GM23338 (cell line): ENCODE data around the gene VSTM2B. TPM values are rescaled to one million over a fixed set of nuclear protein-coding genes. Genes with fewer than 3 reads are reported as not detected.

Experiments used
- ATAC-seq: fragments of 200-7000 bp; cut with Tn5 transposase; 3 replicates; pipeline ENCODE4 v1.9.1; 2020
- DNase-seq: peaks from one replicate; pipeline ENCODE4 v3.0.0-alpha.2; 2015; ENCODE audit warnings: low spot score
- H2AFZ ChIP-seq: fragments of 200-600 bp; sonication (generic); 2 replicates; pipeline ENCODE4 v1.8.0; 2016; ENCODE audit warnings: antibody characterized with exemption, mild to moderate bottlenecking, moderate library complexity
- H3F3A ChIP-seq: fragments of 200-600 bp; sonication (generic); replicated peaks from 2 replicates; pipeline ENCODE4 v1.8.0; 2017; ENCODE audit warnings: antibody characterized with exemption, mixed run types, low read depth
- H3K27ac ChIP-seq: fragments of 200-600 bp; sonication (generic); 2 replicates; pipeline ENCODE4 v1.6.1; 2016; ENCODE audit warnings: low read depth
- H3K27me3 ChIP-seq: fragments of 200-600 bp; sonication (generic); 2 replicates; pipeline ENCODE4 v1.8.0; 2016; ENCODE audit warnings: mild to moderate bottlenecking, mixed run types, moderate library complexity; ENCODE audit not compliant: insufficient read depth
- H3K36me3 ChIP-seq: fragments of 200-600 bp; sonication (generic); 2 replicates; pipeline ENCODE4 v1.8.0; 2016; ENCODE audit warnings: mild to moderate bottlenecking; ENCODE audit not compliant: insufficient read depth
- H3K4me1 ChIP-seq: fragments of 200-600 bp; sonication (generic); 2 replicates; pipeline ENCODE4 v1.8.0; 2016; ENCODE audit warnings: mild to moderate bottlenecking, moderate library complexity; ENCODE audit not compliant: insufficient read depth
- H3K4me2 ChIP-seq: fragments of 200-600 bp; sonication (generic); 2 replicates; pipeline ENCODE4 v1.7.1; 2017; ENCODE audit warnings: mixed run types
- H3K4me3 ChIP-seq: fragments of 200-600 bp; sonication (generic); 2 replicates; pipeline ENCODE4 v1.6.1; 2016; ENCODE audit warnings: mixed run types
- H3K79me2 ChIP-seq: fragments of 200-600 bp; sonication (generic); replicated peaks from 2 replicates; pipeline ENCODE4 v1.8.0; 2017; ENCODE audit warnings: mild to moderate bottlenecking; ENCODE audit not compliant: insufficient read depth
- H3K9me2 ChIP-seq: fragments of 200-600 bp; sonication (generic); 2 replicates; pipeline ENCODE4 v1.8.0; 2017; ENCODE audit not compliant: insufficient read depth
- H4K20me1 ChIP-seq: fragments of 200-600 bp; sonication (generic); replicated peaks from 2 replicates; pipeline ENCODE4 v1.8.0; 2017; ENCODE audit warnings: mild to moderate bottlenecking; ENCODE audit not compliant: insufficient read depth
- H3K27ac Mint-ChIP-seq: 2 replicates; pipeline ENCODE4 v1.8.0; 2020; ENCODE audit warnings: inconsistent platforms, mild to moderate bottlenecking, moderate library complexity, mixed read lengths
- H3K27me3 Mint-ChIP-seq: 3 replicates; pipeline ENCODE4 v1.8.0; 2022; ENCODE audit warnings: low read depth, mild to moderate bottlenecking, moderate library complexity, mixed read lengths, inconsistent platforms; ENCODE audit not compliant: insufficient read depth, poor library complexity
- H3K36me3 Mint-ChIP-seq: 3 replicates; pipeline ENCODE4 v1.8.0; 2021; ENCODE audit warnings: low read depth, mild to moderate bottlenecking, inconsistent platforms, moderate library complexity, mixed read lengths
- H3K4me1 Mint-ChIP-seq: 3 replicates; pipeline ENCODE4 v1.8.0; 2020; ENCODE audit warnings: mild to moderate bottlenecking, inconsistent platforms, mixed read lengths
- H3K4me3 Mint-ChIP-seq: 3 replicates; pipeline ENCODE4 v1.8.0; 2021; ENCODE audit warnings: moderate library complexity, mild to moderate bottlenecking, inconsistent platforms, mixed read lengths
- H3K9me3 Mint-ChIP-seq: 3 replicates; pipeline ENCODE4 v1.8.0; 2020; ENCODE audit warnings: moderate library complexity, mild to moderate bottlenecking, inconsistent platforms, mixed read lengths
- CREB1 ChIP-seq: fragments of 250-450 bp; sonication (Bioruptor Pico); IDR thresholded peaks from 2 replicates; pipeline ENCODE4 v1.5.0; 2020; ENCODE audit warnings: low read depth, mild to moderate bottlenecking, moderate library complexity
- ETS1 ChIP-seq: IDR thresholded peaks from 2 replicates; pipeline ENCODE4 v1.6.1; 2016; ENCODE audit warnings: antibody characterized with exemption
- EZH2 ChIP-seq: fragments of 200-600 bp; sonication (generic); IDR thresholded peaks from one replicate; pipeline ENCODE4 v1.8.0; 2017; ENCODE audit warnings: antibody characterized with exemption, mild to moderate bottlenecking, low read depth; ENCODE audit not compliant: unreplicated experiment
- EZH2phosphoT487 ChIP-seq: fragments of 200-600 bp; sonication (generic); IDR thresholded peaks from one replicate; pipeline ENCODE4 v1.8.1; 2018; ENCODE audit warnings: antibody characterized with exemption; ENCODE audit not compliant: unreplicated experiment
- JUNB ChIP-seq: IDR thresholded peaks from one replicate; pipeline ENCODE4 v1.6.1; 2016; ENCODE audit warnings: antibody characterized with exemption; ENCODE audit not compliant: unreplicated experiment
- NANOG ChIP-seq: IDR thresholded peaks from 2 replicates; pipeline ENCODE4 v1.6.1; 2016; ENCODE audit warnings: antibody characterized with exemption, borderline replicate concordance
- POLR2AphosphoS5 ChIP-seq: IDR thresholded peaks from 2 replicates; pipeline ENCODE4 v1.6.1; 2016; ENCODE audit warnings: antibody characterized with exemption, low read depth
- REST ChIP-seq: IDR thresholded peaks from one replicate; pipeline ENCODE4 v1.6.1; 2018; ENCODE audit warnings: antibody characterized with exemption; ENCODE audit not compliant: unreplicated experiment
- STAT1 ChIP-seq: IDR thresholded peaks from one replicate; pipeline ENCODE4 v1.6.1; 2016; ENCODE audit warnings: antibody characterized with exemption; ENCODE audit not compliant: unreplicated experiment
- ZNF114 ChIP-seq: fragments of 250-450 bp; sonication (Bioruptor Pico); IDR thresholded peaks from 2 replicates; pipeline ENCODE4 v1.5.0; 2020; ENCODE audit warnings: mild to moderate bottlenecking, moderate library complexity
- ZNF331 ChIP-seq: fragments of 250-450 bp; sonication (Bioruptor Pico); IDR thresholded peaks from 2 replicates; pipeline ENCODE4 v1.5.0; 2020; ENCODE audit warnings: low read depth, mild to moderate bottlenecking, moderate library complexity
- polyA plus RNA-seq: library from polyadenylated mRNA; unstranded; fragments of >200 nt; fragmentation: Nextera tagmentation; extraction: Ambion mirVana; gene quantifications from 2 replicates; pipeline ENCODE4 v1.2.1, GENCODE V29; 2016
- total RNA-seq: library from RNA; depleted of rRNA; stranded (reverse); fragments of >200 nt; shearing (Covaris generic); gene quantifications from 2 replicates; pipeline ENCODE4 v1.2.3, GENCODE V29; 2014
- TF ChIP-seq, protein P1 (sequence below), 2 experiments: fragments of 200-600 bp in 1 of 2; sonication (generic) in 1 of 2; conservative IDR thresholded peaks; 2 replicates each; pipeline versions ENCODE4 v1.5.1 to v1.6.1; 2016 to 2017; ENCODE audit warnings: antibody characterized with exemption in 2 of 2, low read depth in 2 of 2, mild to moderate bottlenecking in 2 of 2, moderate library complexity in 1 of 2
- TF ChIP-seq, protein P2 (sequence below): fragments of 250-450 bp; sonication (Bioruptor Pico); IDR thresholded peaks from 2 replicates; pipeline ENCODE4 v1.5.0; 2020; ENCODE audit warnings: mild to moderate bottlenecking, moderate library complexity

VSTM2B gene
- total and polyA plus RNA-seq, 2 experiments from 2014 or later: 1.2 to 1.8 TPM

- Mint-ChIP-seq H3K9me3 (no peaks in the 10 kb centered on the region), H3K36me3 (no peaks in the 10 kb centered on the region; the same call in 2 of the 3 replicates), H3K4me3 (no peak overlapping the region), H3K27ac (no peak overlapping the region), H3K4me1 (peaks cover 21% of the 10 kb centered on the region), H3K27me3 (peaks cover 4% of the 10 kb centered on the region)
- no peaks in the 10 kb centered on the region for H3K79me2 ChIP-seq
- H3K36me3 ChIP-seq: no peaks in the 10 kb centered on the region
- no peak for DNase-seq
- TF ChIP-seq NANOG: no peak
- TF ChIP-seq POLR2AphosphoS5: no peak
- TF ChIP-seq, protein P1, sequence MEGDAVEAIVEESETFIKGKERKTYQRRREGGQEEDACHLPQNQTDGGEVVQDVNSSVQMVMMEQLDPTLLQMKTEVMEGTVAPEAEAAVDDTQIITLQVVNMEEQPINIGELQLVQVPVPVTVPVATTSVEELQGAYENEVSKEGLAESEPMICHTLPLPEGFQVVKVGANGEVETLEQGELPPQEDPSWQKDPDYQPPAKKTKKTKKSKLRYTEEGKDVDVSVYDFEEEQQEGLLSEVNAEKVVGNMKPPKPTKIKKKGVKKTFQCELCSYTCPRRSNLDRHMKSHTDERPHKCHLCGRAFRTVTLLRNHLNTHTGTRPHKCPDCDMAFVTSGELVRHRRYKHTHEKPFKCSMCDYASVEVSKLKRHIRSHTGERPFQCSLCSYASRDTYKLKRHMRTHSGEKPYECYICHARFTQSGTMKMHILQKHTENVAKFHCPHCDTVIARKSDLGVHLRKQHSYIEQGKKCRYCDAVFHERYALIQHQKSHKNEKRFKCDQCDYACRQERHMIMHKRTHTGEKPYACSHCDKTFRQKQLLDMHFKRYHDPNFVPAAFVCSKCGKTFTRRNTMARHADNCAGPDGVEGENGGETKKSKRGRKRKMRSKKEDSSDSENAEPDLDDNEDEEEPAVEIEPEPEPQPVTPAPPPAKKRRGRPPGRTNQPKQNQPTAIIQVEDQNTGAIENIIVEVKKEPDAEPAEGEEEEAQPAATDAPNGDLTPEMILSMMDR (conservative IDR thresholded peaks at IDR 0.05; ENCODE audit: low read depth in 2 of 2): no peak
- TF ChIP-seq REST: no peak
- no peak for TF ChIP-seq EZH2
- TF ChIP-seq ZNF331: no peak
- no peak for TF ChIP-seq JUNB
- TF ChIP-seq STAT1: no peak
- TF ChIP-seq, protein P2, sequence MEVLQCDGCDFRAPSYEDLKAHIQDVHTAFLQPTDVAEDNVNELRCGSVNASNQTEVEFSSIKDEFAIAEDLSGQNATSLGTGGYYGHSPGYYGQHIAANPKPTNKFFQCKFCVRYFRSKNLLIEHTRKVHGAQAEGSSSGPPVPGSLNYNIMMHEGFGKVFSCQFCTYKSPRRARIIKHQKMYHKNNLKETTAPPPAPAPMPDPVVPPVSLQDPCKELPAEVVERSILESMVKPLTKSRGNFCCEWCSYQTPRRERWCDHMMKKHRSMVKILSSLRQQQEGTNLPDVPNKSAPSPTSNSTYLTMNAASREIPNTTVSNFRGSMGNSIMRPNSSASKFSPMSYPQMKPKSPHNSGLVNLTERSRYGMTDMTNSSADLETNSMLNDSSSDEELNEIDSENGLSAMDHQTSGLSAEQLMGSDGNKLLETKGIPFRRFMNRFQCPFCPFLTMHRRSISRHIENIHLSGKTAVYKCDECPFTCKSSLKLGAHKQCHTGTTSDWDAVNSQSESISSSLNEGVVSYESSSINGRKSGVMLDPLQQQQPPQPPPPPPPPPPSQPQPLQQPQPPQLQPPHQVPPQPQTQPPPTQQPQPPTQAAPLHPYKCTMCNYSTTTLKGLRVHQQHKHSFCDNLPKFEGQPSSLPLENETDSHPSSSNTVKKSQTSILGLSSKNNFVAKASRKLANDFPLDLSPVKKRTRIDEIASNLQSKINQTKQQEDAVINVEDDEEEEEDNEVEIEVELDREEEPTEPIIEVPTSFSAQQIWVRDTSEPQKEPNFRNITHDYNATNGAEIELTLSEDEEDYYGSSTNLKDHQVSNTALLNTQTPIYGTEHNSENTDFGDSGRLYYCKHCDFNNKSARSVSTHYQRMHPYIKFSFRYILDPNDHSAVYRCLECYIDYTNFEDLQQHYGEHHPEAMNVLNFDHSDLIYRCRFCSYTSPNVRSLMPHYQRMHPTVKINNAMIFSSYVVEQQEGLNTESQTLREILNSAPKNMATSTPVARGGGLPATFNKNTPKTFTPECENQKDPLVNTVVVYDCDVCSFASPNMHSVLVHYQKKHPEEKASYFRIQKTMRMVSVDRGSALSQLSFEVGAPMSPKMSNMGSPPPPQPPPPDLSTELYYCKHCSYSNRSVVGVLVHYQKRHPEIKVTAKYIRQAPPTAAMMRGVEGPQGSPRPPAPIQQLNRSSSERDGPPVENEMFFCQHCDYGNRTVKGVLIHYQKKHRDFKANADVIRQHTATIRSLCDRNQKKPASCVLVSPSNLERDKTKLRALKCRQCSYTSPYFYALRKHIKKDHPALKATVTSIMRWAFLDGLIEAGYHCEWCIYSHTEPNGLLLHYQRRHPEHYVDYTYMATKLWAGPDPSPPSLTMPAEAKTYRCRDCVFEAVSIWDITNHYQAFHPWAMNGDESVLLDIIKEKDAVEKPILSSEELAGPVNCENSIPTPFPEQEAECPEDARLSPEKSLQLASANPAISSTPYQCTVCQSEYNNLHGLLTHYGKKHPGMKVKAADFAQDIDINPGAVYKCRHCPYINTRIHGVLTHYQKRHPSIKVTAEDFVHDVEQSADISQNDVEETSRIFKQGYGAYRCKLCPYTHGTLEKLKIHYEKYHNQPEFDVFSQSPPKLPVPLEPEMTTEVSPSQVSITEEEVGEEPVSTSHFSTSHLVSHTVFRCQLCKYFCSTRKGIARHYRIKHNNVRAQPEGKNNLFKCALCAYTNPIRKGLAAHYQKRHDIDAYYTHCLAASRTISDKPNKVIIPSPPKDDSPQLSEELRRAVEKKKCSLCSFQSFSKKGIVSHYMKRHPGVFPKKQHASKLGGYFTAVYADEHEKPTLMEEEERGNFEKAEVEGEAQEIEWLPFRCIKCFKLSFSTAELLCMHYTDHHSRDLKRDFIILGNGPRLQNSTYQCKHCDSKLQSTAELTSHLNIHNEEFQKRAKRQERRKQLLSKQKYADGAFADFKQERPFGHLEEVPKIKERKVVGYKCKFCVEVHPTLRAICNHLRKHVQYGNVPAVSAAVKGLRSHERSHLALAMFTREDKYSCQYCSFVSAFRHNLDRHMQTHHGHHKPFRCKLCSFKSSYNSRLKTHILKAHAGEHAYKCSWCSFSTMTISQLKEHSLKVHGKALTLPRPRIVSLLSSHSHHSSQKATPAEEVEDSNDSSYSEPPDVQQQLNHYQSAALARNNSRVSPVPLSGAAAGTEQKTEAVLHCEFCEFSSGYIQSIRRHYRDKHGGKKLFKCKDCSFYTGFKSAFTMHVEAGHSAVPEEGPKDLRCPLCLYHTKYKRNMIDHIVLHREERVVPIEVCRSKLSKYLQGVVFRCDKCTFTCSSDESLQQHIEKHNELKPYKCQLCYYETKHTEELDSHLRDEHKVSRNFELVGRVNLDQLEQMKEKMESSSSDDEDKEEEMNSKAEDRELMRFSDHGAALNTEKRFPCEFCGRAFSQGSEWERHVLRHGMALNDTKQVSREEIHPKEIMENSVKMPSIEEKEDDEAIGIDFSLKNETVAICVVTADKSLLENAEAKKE (CRISPR knock-in tag): no peak
- no peak for TF ChIP-seq ETS1
- no peak for TF ChIP-seq EZH2phosphoT487
- no peak for TF ChIP-seq ZNF114 (CRISPR knock-in tag)
- no peak for TF ChIP-seq CREB1 (CRISPR knock-in tag)
- H3K4me2 ChIP-seq: no peak overlapping the region
- peaks cover 14% of the 10 kb centered on the region for H3K4me1 ChIP-seq
- peak; percentile 27 for ATAC-seq
- H3K9me2 ChIP-seq: no peaks in the 10 kb centered on the region
- H3K27me3 ChIP-seq: no peaks in the 10 kb centered on the region
- no peaks in the 10 kb centered on the region for H4K20me1 ChIP-seq
- H3K4me3 ChIP-seq: no peak overlapping the region
- H3F3A ChIP-seq: no peaks in the 10 kb centered on the region
- 0 out of 2 replicates have a peak overlapping the region, but pooled peaks have one; percentile 32 for H2AFZ ChIP-seq
- no peak overlapping the region for H3K27ac ChIP-seq
Measured at GRCh38 chr19:29491491-29491890, 34.3 kb upstream of the VSTM2B start.
